NCI-H82 (cell line): ENCODE results near the gene RIMBP2.

Source experiments
- DNase-seq: peaks from one replicate; lab custom pipeline; 2025; lab: John Stamatoyannopoulos, UW

Gene RIMBP2

GRCh38 chr12:130444986-130445385 is 271.1 kb downstream of the RIMBP2 start:
- DNase-seq: no peak

DNA sequence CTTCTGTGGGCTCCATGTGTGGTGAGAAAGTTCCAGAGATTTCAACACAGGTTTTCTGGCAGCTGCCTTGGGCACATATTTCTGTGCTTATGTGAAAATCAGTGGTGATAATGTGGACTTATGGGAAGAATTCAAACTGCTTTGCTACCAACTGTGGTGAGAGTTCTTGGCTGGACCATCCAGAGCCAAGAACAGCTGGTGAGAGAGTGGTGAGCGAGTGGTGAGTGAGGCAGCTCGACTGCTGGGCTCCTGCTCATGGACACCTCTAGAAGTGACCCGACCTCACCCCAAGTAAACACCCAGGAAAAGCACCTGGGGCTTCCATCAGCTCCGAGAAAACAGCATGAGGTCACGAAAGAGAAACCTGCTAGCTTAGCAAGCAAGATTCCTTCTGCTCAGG is 272.0 kb downstream of the RIMBP2 start:
- DNase-seq: no peak

DNA sequence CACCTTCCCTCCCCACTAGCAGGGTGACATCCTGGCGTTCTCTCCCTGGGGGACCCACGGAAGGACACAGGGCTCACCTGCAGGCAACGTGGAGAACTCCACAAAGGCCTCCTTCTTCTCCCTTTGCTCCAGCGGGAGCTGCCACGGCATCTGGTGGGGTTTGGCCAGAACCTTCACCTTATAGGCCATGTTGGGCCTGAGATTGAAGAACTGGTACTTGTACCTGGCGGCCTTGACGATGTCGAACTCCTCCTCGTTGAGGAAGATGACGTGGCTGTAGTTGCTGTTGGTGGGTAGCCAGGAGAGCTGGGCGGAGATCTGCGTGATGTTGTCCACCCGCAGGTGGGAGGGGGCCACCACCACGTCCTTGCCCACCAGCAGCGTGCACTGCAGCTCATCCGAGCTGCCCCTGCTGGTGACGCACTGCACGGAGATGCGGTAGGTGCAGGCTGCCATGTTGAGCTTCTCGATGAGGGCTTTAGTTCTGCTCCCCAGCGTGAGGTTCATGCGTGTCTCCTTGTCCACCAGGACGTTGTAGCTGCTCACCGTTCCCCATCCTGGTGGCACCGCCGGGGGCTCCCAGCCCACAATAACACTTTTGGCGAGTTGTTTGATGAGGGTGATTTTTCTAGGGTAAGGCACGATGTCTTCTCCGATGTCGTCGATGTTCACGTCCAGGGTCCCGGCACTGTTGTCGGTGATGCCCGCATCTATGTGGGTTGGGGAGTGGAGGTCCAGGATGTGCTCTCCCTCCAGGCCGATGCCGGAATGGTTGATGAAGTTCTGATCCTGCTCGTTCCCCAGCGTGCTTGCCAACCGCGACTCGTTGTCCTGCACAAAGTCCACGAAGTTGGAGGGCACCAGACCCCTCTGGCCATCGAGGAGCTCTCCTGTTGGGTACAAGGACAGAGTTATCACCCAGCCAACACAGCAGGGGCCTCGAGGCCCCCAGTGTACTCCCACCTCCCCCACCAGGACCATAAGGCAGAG is 274.0 kb downstream of the RIMBP2 start:
- no peak for DNase-seq

GRCh38 chr12:130440411-130441080 is 275.6 kb downstream of the RIMBP2 start:
- DNase-seq: no peak

DNA sequence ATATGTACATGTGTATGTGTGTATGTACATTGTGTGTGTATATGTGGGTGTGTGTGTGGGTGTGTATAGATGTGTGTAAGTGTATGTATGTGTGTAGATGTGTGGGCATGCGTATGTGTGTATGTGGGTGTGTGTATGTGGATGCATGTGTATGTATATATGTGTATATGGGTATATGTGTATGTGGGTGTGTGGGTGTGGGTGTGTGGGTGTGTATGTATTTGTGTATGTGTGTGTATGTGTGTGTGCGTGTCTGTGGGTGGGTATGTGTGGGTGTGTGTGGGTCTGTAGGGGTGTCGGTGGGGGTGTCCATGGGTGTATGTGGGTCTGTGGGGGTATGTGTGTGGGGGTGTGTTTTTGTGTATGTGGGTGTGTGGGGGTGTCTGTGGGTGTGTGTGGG is 276.8 kb downstream of the RIMBP2 start:
- no peak for DNase-seq

- no peak for DNase-seq
Measured at GRCh38 chr12:130438711-130439110, 277.4 kb downstream of the RIMBP2 start.

GRCh38 chr12:130438243-130438620 is 277.9 kb downstream of the RIMBP2 start:
- no peak for DNase-seq

- DNase-seq: no peak
Measured at GRCh38 chr12:130437555-130438242, 278.4 kb downstream of the RIMBP2 start.

GRCh38 chr12:130436741-130437501 is 279.2 kb downstream of the RIMBP2 start:
- no peak for DNase-seq

DNA sequence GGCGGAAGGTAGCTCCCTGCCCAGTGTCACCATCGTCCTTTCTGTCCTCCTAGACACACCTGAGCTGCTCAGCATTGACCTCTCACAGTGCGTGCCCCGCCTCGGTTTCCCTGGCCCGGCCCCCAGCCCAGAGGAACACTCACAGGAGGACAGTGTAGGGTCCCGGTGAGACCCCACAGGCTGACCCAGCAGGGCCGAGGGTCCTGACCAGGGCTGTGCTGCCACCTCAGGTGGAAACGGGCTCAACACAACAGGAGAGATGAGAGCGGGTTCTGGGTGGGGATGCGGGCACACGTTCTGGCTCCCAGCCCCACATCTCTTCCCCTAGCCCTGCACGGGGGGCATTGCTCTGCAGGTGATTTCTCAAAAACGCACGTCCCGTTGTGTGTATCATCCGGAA is 280.3 kb downstream of the RIMBP2 start:
- DNase-seq: no peak

- no peak for DNase-seq
Measured at GRCh38 chr12:130435331-130435730, 280.8 kb downstream of the RIMBP2 start.

GRCh38 chr12:130434560-130434959 is 281.5 kb downstream of the RIMBP2 start:
- no peak for DNase-seq

GRCh38 chr12:130433834-130434233 is 282.3 kb downstream of the RIMBP2 start:
- DNase-seq: no peak

- DNase-seq: no peak
Measured at GRCh38 chr12:130433411-130433810, 282.7 kb downstream of the RIMBP2 start.

DNA sequence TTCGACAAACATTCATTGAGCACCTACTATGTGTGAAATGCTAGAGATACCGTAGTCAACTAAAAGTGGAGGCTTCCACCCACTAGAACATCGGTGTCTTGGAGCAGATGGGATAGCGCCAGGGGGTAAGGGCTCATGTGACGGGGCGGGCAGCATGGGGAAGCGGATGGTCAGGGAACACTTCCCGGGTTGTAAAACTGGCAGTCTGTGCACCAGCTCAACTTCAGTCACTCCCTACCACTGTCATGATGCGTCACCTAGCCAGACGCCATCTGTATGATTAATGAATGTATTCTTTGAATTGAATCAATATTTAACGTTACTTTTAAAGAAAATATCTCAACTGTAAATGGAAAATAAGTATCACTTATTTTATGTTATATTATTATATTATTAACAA is 284.9 kb downstream of the RIMBP2 start:
- no peak for DNase-seq

- peak; percentile 62 for DNase-seq
Measured at GRCh38 chr12:130429656-130430505, 286.2 kb downstream of the RIMBP2 start.

GRCh38 chr12:130428116-130428515 is 288.0 kb downstream of the RIMBP2 start:
- DNase-seq: no peak

DNA sequence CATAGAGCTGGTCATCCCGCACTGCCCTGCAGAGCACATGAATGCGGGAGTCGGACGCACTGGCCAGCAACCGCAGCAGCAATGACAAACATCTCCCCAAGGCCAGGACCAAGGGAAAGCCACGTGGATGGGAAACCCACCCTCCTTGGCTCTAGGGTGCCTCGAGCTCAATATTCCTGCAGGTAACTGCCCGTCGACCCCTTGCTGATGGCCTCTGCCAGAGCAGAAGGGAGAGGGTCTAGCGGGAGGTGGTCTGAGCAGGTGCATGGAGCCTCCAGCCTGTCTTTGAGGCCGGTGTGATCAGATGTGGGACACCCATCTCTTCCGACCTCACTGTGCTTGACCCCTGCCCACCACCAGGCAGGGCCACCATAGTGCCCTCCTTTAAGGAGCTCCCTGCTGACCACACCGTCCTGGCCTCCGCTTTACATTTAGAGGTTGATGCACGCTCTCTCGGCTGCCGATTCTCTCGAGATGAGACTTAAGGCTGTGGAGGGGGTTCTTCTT is 288.7 kb downstream of the RIMBP2 start:
- DNase-seq: no peak

GRCh38 chr12:130425698-130426245 is 290.3 kb downstream of the RIMBP2 start:
- no peak for DNase-seq
